ENCODE measurements around the gene NLRP5.
"Not testable (repeated sequence)": the region's sequence is repeated elsewhere in the genome, so short reads cannot be mapped to it uniquely, and the experiment has no call there.

NLRP5 gene

GRCh38 chr19:56099638-56100539 is 113.3 kb downstream of the NLRP5 start:
- no peak for ATAC-seq

- ATAC-seq = no peak
Measured at GRCh38 chr19:56101095-56101494, 114.5 kb downstream of the NLRP5 start.

DNA sequence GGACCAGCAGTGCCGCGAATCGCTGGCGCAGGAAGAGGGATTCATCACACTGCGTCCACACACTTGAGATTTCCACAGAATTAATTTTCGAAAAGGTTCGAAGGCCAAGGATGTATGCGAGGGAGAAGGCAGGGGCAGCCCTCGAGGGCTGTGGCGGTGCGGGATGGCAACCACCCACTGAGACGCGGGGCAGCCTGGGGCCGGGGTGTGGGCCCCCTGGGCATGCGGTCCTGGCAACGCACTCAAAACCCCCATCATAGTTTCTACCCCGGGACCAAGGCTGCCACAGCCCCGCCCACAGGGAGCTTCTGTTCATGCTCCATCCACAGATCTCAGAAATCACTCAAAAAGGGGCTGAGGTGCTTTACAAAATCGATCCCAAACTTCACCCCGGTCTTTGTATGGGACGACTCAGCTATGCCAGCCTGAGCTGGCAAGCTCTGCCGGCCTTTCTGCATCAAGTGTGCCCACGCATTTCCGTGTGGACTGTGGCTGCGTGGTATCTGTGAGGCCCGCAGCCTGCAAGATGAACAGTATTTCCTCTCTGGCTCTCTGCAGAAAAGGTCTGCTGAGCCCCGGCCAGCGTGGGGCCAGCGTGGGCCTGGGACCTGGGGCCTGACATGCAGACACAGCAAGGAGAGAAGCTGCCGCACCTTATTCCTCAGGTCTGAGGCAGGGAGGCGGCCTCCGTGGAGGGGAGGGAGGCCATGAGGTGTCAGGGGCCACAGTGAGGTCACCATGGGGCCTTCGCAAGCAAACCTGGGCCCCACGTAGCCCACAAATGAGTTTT is 115.4 kb downstream of the NLRP5 start:
- no peak for ATAC-seq

DNA sequence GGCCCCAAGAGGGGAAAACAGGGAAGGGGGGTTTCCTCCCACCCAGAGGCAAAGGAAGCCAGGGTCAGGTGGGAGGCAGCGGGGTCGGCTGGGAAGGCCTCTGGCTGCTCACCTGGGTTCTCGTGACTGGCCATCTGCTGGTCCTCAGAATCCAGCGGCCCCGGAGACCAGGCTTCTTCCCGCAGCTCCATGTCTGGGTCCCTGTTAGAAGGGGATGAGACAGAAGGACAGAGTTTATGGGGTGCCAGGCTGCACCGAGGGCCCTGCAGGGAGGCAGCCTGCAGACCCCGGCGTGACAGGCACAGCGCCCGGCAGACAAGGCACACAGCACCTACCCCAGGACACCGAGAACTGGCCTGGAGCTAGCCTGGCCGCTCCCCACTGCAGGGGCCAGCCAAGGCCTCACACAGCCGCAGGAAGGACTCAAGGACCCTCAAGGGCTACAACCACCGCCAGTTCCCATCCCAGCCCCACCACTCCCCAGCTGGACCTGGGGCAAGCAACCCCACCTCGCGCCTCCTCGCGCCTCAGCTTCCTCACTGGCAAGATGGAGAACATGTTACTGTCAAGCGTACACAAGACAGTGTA is 116.5 kb downstream of the NLRP5 start:
- ATAC-seq = no peak

GRCh38 chr19:56104423-56104822 is 117.8 kb downstream of the NLRP5 start:
- no peak for ATAC-seq

GRCh38 chr19:56105090-56105701 is 118.6 kb downstream of the NLRP5 start:
- ATAC-seq = peak; percentile 60 to 66

DNA sequence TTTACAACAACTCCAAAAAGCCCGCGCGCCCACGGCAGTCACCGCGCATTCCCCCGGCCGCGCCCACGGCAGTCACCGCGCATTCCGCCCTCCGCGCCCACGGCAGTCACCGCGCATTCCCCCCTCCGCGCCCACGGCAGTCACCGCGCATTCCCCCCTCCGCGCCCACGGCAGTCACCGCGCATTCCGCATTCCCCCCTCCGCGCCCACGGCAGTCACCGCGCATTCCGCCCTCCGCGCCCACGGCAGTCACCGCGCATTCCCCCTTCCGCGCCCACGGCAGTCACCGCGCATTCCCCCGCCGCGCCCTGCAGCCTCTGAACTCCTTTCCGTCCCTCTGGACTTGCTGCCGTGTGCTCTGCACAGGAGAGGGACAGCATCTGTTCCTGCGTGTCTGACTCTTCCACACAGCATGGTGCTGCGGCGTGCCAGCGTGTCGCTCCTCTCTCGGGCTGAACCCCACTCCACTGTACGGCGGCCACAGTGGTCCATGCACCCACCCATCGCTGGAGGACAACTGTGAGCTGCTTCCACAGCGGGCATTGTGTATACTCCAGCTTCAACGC is 119.3 kb downstream of the NLRP5 start:
- not testable (repeated sequence) for ATAC-seq

- no peak for ATAC-seq
Measured at GRCh38 chr19:56106397-56106849, 119.8 kb downstream of the NLRP5 start.

- no peak for ATAC-seq
Measured at GRCh38 chr19:56106993-56107392, 120.4 kb downstream of the NLRP5 start.

DNA sequence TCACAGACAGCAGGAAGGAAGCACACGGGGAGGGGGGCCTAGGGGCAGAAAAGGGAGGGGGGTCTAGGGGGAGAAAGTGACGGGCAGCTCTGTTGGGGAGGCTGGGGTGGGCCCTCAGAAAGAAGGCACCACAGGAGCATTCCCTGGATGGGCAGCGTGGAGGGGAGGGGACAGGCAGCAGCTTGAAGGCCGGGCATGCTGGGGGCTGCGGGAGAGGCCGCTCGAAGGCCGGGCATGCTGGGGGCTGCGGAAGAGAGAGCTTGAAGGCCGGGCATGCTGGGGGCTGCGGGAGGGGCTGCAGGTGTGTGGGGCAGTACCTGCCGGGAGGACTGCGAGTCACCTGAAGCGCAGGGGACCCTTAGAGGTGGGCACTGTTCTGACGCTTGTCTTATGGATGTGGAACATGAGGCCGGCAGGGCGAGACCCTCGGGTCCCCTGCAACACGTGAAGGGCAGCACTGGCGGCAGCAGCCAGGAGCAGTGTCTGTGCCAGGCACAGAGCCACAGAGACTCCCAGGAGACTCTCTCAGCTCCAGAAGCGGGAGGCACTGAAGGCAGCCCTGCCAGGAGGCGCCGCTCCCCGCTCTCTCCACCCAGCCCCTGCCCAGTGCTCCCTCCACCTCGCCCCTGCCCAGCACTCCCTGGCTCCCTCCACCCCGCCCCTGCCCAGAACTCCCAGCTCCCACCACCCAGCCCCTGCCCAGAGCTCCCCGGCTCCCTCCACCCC is 121.2 kb downstream of the NLRP5 start:
- ATAC-seq = no peak

DNA sequence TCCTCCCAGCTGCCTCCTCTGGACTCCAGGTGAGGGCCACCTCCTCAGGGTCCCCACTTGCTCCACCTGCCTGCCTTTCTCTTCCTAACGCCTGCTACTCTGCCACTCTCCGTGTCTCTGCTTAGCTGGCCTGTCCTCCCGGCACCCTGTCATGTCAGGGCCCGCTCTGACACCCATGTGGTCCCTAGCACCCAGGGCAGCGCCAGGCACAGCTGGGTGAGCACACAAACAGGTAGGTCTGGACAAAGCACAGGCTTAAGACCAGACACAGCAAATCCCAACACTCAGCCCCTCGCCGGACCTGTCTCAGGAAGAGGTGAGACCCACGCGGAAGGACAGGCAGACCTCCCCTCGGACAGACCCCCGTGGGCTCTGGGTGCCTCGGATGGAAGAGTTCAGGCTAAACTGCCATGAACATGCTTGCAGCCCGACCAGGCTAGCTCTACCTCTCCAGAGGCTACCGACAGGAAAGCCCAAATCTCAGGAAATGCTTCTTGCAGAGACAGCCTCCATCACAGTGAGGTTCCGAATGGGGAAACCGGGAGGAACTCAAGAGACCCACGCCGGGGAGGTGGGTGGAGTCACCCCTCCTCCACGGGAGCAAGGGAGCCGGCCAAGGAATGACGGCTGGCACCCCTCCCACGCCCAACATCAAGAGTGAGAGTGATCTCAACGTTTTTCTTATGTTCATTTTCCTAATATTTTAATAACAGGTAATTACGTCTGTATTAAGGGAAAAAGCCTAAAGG is 122.0 kb downstream of the NLRP5 start:
- ATAC-seq = no peak

- no peak for ATAC-seq
Measured at GRCh38 chr19:56109226-56109625, 122.7 kb downstream of the NLRP5 start.

GRCh38 chr19:56110515-56111448 is 124.2 kb downstream of the NLRP5 start:
- no peak for ATAC-seq
